K562 (cell line): ENCODE data around the gene ANAPC4. TPM values are rescaled to one million over a fixed set of nuclear protein-coding genes. Genes with fewer than 3 reads are reported as not detected.
A peak's percentile ranks its signal among the peaks of the same experiment; 100 is the strongest.

Experiments used
- ATAC-seq: fragments of 200-7000 bp; cut with Tn5 transposase; 3 replicates; pipeline ENCODE4 v1.9.1; 2020; ENCODE audit warnings: moderate library complexity
- BruUV-seq: library from RNA; stranded (reverse); fragments of 400-500 nt; replicated peaks from 2 replicates; lab custom pipeline; 2021; lab: Mats Ljungman, UMichigan
- CTCF ChIA-PET: fragments of 300-600 bp; formaldehyde crosslinking; extraction: SDS; loops from one replicate; lab custom pipeline; 2021; ENCODE audit warnings: low intra/inter-chr PET ratio; lab: Yijun Ruan, JAX
- POLR2A ChIA-PET: fragments of 300-600, 350-650 bp; sonication (Branson Sonifier 250); formaldehyde crosslinking; extraction: SDS; loops from one replicate; lab custom pipeline; 2021; ENCODE audit warnings: antibody characterized with exemption, inconsistent platforms; lab: Yijun Ruan, JAX
- DNase-seq, 4 experiments: peaks; one replicate each; pipeline versions ENCODE4 v3.0.0 to v3.0.0-alpha.2; 2011 to 2018; ENCODE audit warnings: low spot score in 3 of 4, mixed read lengths in 3 of 4; ENCODE audit errors: extremely low read depth in 1 of 4
- FAIRE-seq: peaks from 2 replicates; lab custom pipeline; 2011; peaks lifted over from hg19 to GRCh38; lab: Jason Lieb, UNC
- H2AFZ ChIP-seq: 2 replicates; pipeline ENCODE4 v1.6.0; 2011; ENCODE audit warnings: low read depth, low read length, control low read depth, inconsistent platforms
- H3K27ac ChIP-seq: fragments of 200-600 bp; 3 replicates; pipeline ENCODE4 v1.8.0; 2011; ENCODE audit warnings: low read depth, mild to moderate bottlenecking, control low read depth, inconsistent platforms, low read length, moderate library complexity, mixed read lengths; ENCODE audit errors: extremely low read depth
- H3K27me3 ChIP-seq, 2 experiments: fragments of 300-600 bp in 1 of 2; 2 replicates in 1 of 2; 3 replicates in 1 of 2; pipeline versions ENCODE4 v1.6.0 to v1.8.0; 2011; ENCODE audit warnings: inconsistent platforms in 2 of 2, low read length in 2 of 2, mild to moderate bottlenecking in 1 of 2, mixed read lengths in 1 of 2, moderate library complexity in 1 of 2; ENCODE audit not compliant: control insufficient read depth in 2 of 2, insufficient read depth in 2 of 2
- H3K36me3 ChIP-seq: fragments of 300-600 bp; 3 replicates; pipeline ENCODE4 v1.8.0; 2011; ENCODE audit warnings: mild to moderate bottlenecking, low read length, inconsistent platforms; ENCODE audit not compliant: control insufficient read depth, insufficient read depth
- H3K4me1 ChIP-seq, 2 experiments: fragments of 200-600 bp in 1 of 2; replicated peaks in 1 of 2; 2 replicates in 1 of 2; 3 replicates in 1 of 2; pipeline versions ENCODE4 v1.5.1 to v1.8.0; 2011; ENCODE audit warnings: inconsistent platforms in 2 of 2, low read length in 2 of 2, mild to moderate bottlenecking in 1 of 2, mixed read lengths in 1 of 2, moderate library complexity in 1 of 2; ENCODE audit not compliant: control insufficient read depth in 2 of 2, insufficient read depth in 2 of 2
- H3K4me2 ChIP-seq: 2 replicates; pipeline ENCODE4 v1.6.1; 2011; ENCODE audit warnings: low read length, control low read depth, inconsistent platforms, mixed read lengths; ENCODE audit not compliant: insufficient read depth
- H3K4me3 ChIP-seq: fragments of 200-600 bp; sonication (generic), shearing (Covaris generic); 2 replicates; pipeline ENCODE4 v1.5.1; 2016; ENCODE audit warnings: control low read depth, inconsistent platforms
- H3K79me2 ChIP-seq: fragments of 200-600 bp; 3 replicates; pipeline ENCODE4 v1.8.0; 2011; ENCODE audit warnings: low read length, inconsistent platforms; ENCODE audit not compliant: control insufficient read depth, insufficient read depth
- H3K9ac ChIP-seq, 2 experiments: 2 replicates each; pipeline versions ENCODE4 v1.6.0 to v1.6.1; 2011; ENCODE audit warnings: low read depth in 2 of 2, low read length in 2 of 2, control low read depth in 1 of 2, inconsistent platforms in 1 of 2, mild to moderate bottlenecking in 1 of 2, mixed read lengths in 1 of 2; ENCODE audit not compliant: insufficient read depth in 1 of 2
- H3K9me1 ChIP-seq: one replicate; pipeline ENCODE4 v1.6.0; 2011; ENCODE audit warnings: inconsistent platforms, mild to moderate bottlenecking, low read length, moderate library complexity; ENCODE audit not compliant: control insufficient read depth, insufficient read depth
- H3K9me3 ChIP-seq: replicated peaks from 2 replicates; pipeline ENCODE4 v1.5.1; 2011; ENCODE audit warnings: low read depth, low read length, inconsistent platforms; ENCODE audit not compliant: control insufficient read depth, insufficient read depth
- H4K20me1 ChIP-seq: replicated peaks from 2 replicates; pipeline ENCODE4 v1.6.1; 2011; ENCODE audit warnings: low read length, inconsistent platforms, mixed read lengths; ENCODE audit not compliant: control insufficient read depth, insufficient read depth
- ADNP ChIP-seq: fragments of 200-800 bp; sonication (Bioruptor generic); IDR thresholded peaks from 2 replicates; pipeline ENCODE4 v1.6.1; 2016; ENCODE audit warnings: missing genetic modification characterization, missing compliant biosample characterization
- BDP1 ChIP-seq: IDR thresholded peaks from 3 replicates; pipeline ENCODE4 v1.6.1; 2011; ENCODE audit not compliant: insufficient read length, insufficient read depth
- POLR2B ChIP-seq: fragments of 450-650 bp; IDR thresholded peaks from 2 replicates; pipeline ENCODE4 v1.6.1; 2018; ENCODE audit warnings: low read depth; ENCODE audit not compliant: partially characterized antibody
- RBM25 ChIP-seq: fragments of 200-400 bp; formaldehyde crosslinking; IDR thresholded peaks from 2 replicates; pipeline ENCODE4 v1.6.1; 2018; ENCODE audit warnings: low read length, low read depth, moderate library complexity; ENCODE audit not compliant: severe bottlenecking
- TAF9B ChIP-seq: fragments of 450-650 bp; IDR thresholded peaks from 2 replicates; pipeline ENCODE4 v1.6.1; 2018; ENCODE audit warnings: mild to moderate bottlenecking; ENCODE audit not compliant: partially characterized antibody
- WGBS: fragments of 100-300 bp; shearing (Covaris generic); methylation state at CpG from one replicate; pipeline ENCODE4 v1.1.6; 2016; ENCODE audit warnings: low coverage, mixed read lengths; ENCODE audit not compliant: insufficient coverage; ENCODE audit errors: missing lambda C conversion rate; 5-methylcytosine and 5-hydroxymethylcytosine counted together
- in situ Hi-C: fragments of 300-500 bp; cut with MboI; formaldehyde crosslinking; loops from 4 replicates; pipeline ENCODE4 v1.15.0; 2018; ENCODE audit warnings: inconsistent platforms, mixed read lengths
- intact Hi-C: fragments of 100-400 bp; cut with micrococcal nuclease; formaldehyde crosslinking; loops from 2 replicates; pipeline ENCODE4 v1.14.2; 2022
- polyA plus RNA-seq, 8 experiments: library from polyadenylated mRNA; depleted of rRNA in 4 of 8; stranded (reverse) in 5 of 8; unstranded in 3 of 8; fragments of >200 nt; fragmentation: Nextera tagmentation in 2 of 8; fragmentation: Illumina TruSeq in 1 of 8; extraction: Ambion mirVana in 2 of 8; extraction: Trizol in 1 of 8; gene quantifications; 2 replicates each; pipeline versions ENCODE4 v1.2.1 to v1.2.3, GENCODE V29; 2011 to 2014; ENCODE audit warnings: inconsistent platforms in 1 of 8, missing spikeins in 1 of 8
- total RNA-seq, 7 experiments: library from RNA; depleted of rRNA in 6 of 7; stranded (reverse); fragments of >200 nt in 6 of 7; fragmentation: Illumina TruSeq in 2 of 7; extraction: Trizol in 2 of 7; gene quantifications; 2 replicates each; pipeline versions ENCODE4 v1.2.1 to v1.2.3, GENCODE V29; 2011 to 2021; ENCODE audit warnings: low replicate concordance in 1 of 7
- TF ChIP-seq, protein P1 (sequence below), 2 experiments: fragments of 450-650 bp in 1 of 2; sonication (generic) in 1 of 2; formaldehyde crosslinking in 1 of 2; IDR thresholded peaks; 2 replicates each; pipeline versions ENCODE4 v1.7.1 to v1.9.0; 2016 to 2022; ENCODE audit warnings: inconsistent platforms in 1 of 2, mild to moderate bottlenecking in 1 of 2, missing genetic modification reagents in 1 of 2
- TF ChIP-seq, protein P2 (sequence below): sonication (generic); formaldehyde crosslinking; IDR thresholded peaks from 2 replicates; pipeline ENCODE4 v1.8.0; 2022; ENCODE audit warnings: mild to moderate bottlenecking, missing genetic modification reagents
- TF ChIP-seq, protein P3 (sequence below): fragments of 450-650 bp; IDR thresholded peaks from 2 replicates; pipeline ENCODE4 v1.6.1; 2016; ENCODE audit warnings: antibody characterized with exemption

ANAPC4 gene
- total and polyA plus RNA-seq, 9 of the 15 experiments (the other 6 are each of a cell fraction or from before 2014, with no cell fraction given), result 23.9 to 47.0 (median 31.9) TPM

DNA sequence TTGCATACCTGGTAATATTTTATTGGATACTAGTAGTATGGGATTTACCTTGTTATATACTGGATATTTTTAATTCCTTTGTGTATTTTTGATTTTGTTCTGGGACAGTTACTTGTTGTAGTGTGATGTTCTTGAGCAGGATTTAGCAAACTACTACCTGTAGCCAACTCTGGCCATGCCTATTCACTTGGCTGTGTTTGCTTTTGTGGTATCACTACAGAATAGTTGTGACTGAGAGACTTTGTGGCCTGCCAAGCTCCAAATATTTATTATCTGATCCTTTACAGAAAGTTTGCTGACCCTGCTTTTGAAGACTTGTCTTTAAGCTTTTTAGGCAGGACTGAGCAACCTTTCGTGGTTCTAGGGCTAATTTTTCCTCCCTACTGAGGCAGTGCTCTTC is 46.7 kb upstream of the ANAPC4 start:
- no peaks in the 10 kb centered on the region for H3K9me1 ChIP-seq
- POLR2A ChIA-PET, result interaction anchor here (0.9 kb wide), 1 partner anchor 18 kb away, joined by 4 read pairs; the partner anchor contains the start of gene ZCCHC4
- in situ Hi-C loops, result no loop called here

More for the DNA sequence above, 46.7 kb upstream of the ANAPC4 start:
- ATAC-seq (peak; percentile 21; the same call in 2 of the 3 replicates), DNase-seq (no peak), FAIRE-seq (no peak)
- CTCF ChIA-PET, result no interaction called here
- Histone ChIP-seq H3K36me3 (peaks cover 11% of the 10 kb centered on the region; the same call in 1 of the 3 replicates), H2AFZ (no peak overlapping the region), H3K27me3 (no peaks in the 10 kb centered on the region), H3K4me2 (no peak overlapping the region), H3K9me3 (no peaks in the 10 kb centered on the region), H3K9ac (no peak overlapping the region), H4K20me1 (no peaks in the 10 kb centered on the region), H3K79me2 (0 out of 3 replicates have a peak, but pooled peaks cover 4% of the 10 kb centered on the region), H3K27ac (no peak overlapping the region), H3K4me3 (no peak overlapping the region), H3K4me1 (no peaks in the 10 kb centered on the region)
- TF ChIP-seq, protein P1, sequence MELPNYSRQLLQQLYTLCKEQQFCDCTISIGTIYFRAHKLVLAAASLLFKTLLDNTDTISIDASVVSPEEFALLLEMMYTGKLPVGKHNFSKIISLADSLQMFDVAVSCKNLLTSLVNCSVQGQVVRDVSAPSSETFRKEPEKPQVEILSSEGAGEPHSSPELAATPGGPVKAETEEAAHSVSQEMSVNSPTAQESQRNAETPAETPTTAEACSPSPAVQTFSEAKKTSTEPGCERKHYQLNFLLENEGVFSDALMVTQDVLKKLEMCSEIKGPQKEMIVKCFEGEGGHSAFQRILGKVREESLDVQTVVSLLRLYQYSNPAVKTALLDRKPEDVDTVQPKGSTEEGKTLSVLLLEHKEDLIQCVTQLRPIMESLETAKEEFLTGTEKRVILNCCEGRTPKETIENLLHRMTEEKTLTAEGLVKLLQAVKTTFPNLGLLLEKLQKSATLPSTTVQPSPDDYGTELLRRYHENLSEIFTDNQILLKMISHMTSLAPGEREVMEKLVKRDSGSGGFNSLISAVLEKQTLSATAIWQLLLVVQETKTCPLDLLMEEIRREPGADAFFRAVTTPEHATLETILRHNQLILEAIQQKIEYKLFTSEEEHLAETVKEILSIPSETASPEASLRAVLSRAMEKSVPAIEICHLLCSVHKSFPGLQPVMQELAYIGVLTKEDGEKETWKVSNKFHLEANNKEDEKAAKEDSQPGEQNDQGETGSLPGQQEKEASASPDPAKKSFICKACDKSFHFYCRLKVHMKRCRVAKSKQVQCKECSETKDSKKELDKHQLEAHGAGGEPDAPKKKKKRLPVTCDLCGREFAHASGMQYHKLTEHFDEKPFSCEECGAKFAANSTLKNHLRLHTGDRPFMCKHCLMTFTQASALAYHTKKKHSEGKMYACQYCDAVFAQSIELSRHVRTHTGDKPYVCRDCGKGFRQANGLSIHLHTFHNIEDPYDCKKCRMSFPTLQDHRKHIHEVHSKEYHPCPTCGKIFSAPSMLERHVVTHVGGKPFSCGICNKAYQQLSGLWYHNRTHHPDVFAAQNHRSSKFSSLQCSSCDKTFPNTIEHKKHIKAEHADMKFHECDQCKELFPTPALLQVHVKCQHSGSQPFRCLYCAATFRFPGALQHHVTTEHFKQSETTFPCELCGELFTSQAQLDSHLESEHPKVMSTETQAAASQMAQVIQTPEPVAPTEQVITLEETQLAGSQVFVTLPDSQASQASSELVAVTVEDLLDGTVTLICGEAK (IDR thresholded peaks at IDR 0.05), result no peak
- TF ChIP-seq, protein P1 (CRISPR knock-in tag; IDR thresholded peaks at IDR 0.05), result no peak
- TF ChIP-seq, protein P2, sequence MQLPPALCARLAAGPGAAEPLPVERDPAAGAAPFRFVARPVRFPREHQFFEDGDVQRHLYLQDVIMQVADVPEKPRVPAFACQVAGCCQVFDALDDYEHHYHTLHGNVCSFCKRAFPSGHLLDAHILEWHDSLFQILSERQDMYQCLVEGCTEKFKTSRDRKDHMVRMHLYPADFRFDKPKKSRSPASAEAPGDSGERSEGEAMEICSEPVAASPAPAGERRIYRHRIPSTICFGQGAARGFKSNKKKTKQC (CRISPR knock-in tag), result no peak
- no peak for TF ChIP-seq ADNP (tag)
- no peak for TF ChIP-seq RBM25
- TF ChIP-seq TAF9B, result no peak
- no peak for TF ChIP-seq POLR2B
- TF ChIP-seq BDP1, result no peak
- TF ChIP-seq, protein P3, sequence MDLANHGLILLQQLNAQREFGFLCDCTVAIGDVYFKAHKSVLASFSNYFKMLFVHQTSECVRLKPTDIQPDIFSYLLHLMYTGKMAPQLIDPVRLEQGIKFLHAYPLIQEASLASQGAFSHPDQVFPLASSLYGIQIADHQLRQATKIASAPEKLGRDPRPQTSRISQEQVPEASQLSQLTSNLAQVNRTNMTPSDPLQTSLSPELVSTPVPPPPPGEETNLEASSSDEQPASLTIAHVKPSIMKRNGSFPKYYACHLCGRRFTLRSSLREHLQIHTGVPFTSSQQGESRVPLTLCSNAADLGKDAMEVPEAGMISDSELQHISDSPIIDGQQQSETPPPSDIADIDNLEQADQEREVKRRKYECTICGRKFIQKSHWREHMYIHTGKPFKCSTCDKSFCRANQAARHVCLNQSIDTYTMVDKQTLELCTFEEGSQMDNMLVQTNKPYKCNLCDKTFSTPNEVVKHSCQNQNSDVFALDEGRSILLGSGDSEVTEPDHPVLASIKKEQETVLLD, result no peak
- intact Hi-C loops, result no loop called here
- WGBS, result 76% methylated on average over 1 of the region's 1 CpG
- no TSS peak for BruUV-seq
